HEK293 (cell line): Measurements from ENCODE around the gene NDUFB6.

Experiments used
- CTCF ChIA-PET: fragments of 350-600 bp; formaldehyde crosslinking; extraction: SDS; loops from one replicate; lab custom pipeline; 2021; ENCODE audit warnings: antibody characterized with exemption; lab: Yijun Ruan, JAX
- POLR2A ChIA-PET: fragments of 300-600 bp; formaldehyde crosslinking; extraction: SDS; loops from one replicate; lab custom pipeline; 2020; ENCODE audit warnings: antibody characterized with exemption, inconsistent platforms; lab: Yijun Ruan, JAX
- H3K27ac ChIP-seq: fragments of 200-500 bp; sonication (Bioruptor generic); 2 replicates; pipeline ENCODE4 v1.5.1; 2014; ENCODE audit warnings: low read depth, low read length, control low read depth, inconsistent platforms; ENCODE audit errors: extremely low read depth
- H3K36me3 ChIP-seq, 2 experiments: fragments of 200-500 bp in 1 of 2; sonication (Bioruptor generic) in 1 of 2; 1 replicate in 1 of 2; 2 replicates in 1 of 2; pipeline ENCODE4 v1.5.1; 2014 to 2017; ENCODE audit warnings: inconsistent platforms in 2 of 2, low read length in 2 of 2; ENCODE audit not compliant: control insufficient read depth in 2 of 2, insufficient read depth in 1 of 2
- H3K4me1 ChIP-seq: fragments of 200-500 bp; sonication (Bioruptor generic); 2 replicates; pipeline ENCODE4 v1.5.1; 2014; ENCODE audit warnings: mild to moderate bottlenecking, low read length, inconsistent platforms; ENCODE audit not compliant: control insufficient read depth, insufficient read depth
- H3K4me3 ChIP-seq: 2 replicates; pipeline ENCODE4 v1.5.1; 2011; ENCODE audit warnings: low read depth, mild to moderate bottlenecking, control low read depth, low read length, moderate library complexity
- H3K9me3 ChIP-seq: fragments of 200-500 bp; sonication (Bioruptor generic); 2 replicates; pipeline ENCODE4 v1.5.1; 2014; ENCODE audit warnings: low read depth, low read length, inconsistent platforms; ENCODE audit not compliant: control insufficient read depth, insufficient read depth
- EGR2 ChIP-seq: fragments of 450-650 bp; formaldehyde crosslinking; IDR thresholded peaks from 2 replicates; pipeline ENCODE4 v1.5.1; 2016; ENCODE audit warnings: low read depth, missing biosample characterization, missing genetic modification characterization
- INSM2 ChIP-seq: fragments of 450-650 bp; formaldehyde crosslinking; IDR thresholded peaks from 2 replicates; pipeline ENCODE4 v1.5.1; 2016; ENCODE audit warnings: missing biosample characterization, missing genetic modification characterization
- PRDM6 ChIP-seq: fragments of 450-650 bp; formaldehyde crosslinking; IDR thresholded peaks from 2 replicates; pipeline ENCODE4 v1.5.1; 2017; ENCODE audit warnings: missing biosample characterization, missing genetic modification characterization
- SCRT1 ChIP-seq: fragments of 450-650 bp; formaldehyde crosslinking; IDR thresholded peaks from 2 replicates; pipeline ENCODE4 v1.5.1; 2016; ENCODE audit warnings: missing biosample characterization, missing genetic modification characterization, borderline replicate concordance
- ZBTB1 ChIP-seq: fragments of 450-650 bp; formaldehyde crosslinking; IDR thresholded peaks from 2 replicates; pipeline ENCODE4 v1.5.1; 2016; ENCODE audit warnings: missing biosample characterization, missing genetic modification characterization
- ZBTB48 ChIP-seq: fragments of 450-650 bp; formaldehyde crosslinking; IDR thresholded peaks from 2 replicates; pipeline ENCODE4 v1.5.1; 2016; ENCODE audit warnings: missing biosample characterization, missing genetic modification characterization
- ZBTB8A ChIP-seq: fragments of 450-650 bp; formaldehyde crosslinking; IDR thresholded peaks from 2 replicates; pipeline ENCODE4 v1.5.1; 2016; ENCODE audit warnings: missing biosample characterization, missing genetic modification characterization
- ZFHX2 ChIP-seq: fragments of 450-650 bp; formaldehyde crosslinking; conservative IDR thresholded peaks from 2 replicates; pipeline ENCODE4 v1.5.1; 2016; ENCODE audit warnings: missing biosample characterization, missing genetic modification characterization
- ZFP3 ChIP-seq: fragments of 450-650 bp; formaldehyde crosslinking; IDR thresholded peaks from 2 replicates; pipeline ENCODE4 v1.5.1; 2016; ENCODE audit warnings: low read depth, missing biosample characterization, missing genetic modification characterization
- ZFP37 ChIP-seq: fragments of 450-650 bp; formaldehyde crosslinking; IDR thresholded peaks from 2 replicates; pipeline ENCODE4 v1.5.1; 2016; ENCODE audit warnings: missing biosample characterization, missing genetic modification characterization
- ZFP69B ChIP-seq: fragments of 450-650 bp; formaldehyde crosslinking; IDR thresholded peaks from 2 replicates; pipeline ENCODE4 v1.5.1; 2016; ENCODE audit warnings: missing biosample characterization, missing genetic modification characterization
- ZNF132 ChIP-seq: fragments of 450-650 bp; formaldehyde crosslinking; IDR thresholded peaks from 2 replicates; pipeline ENCODE4 v1.5.1; 2017; ENCODE audit warnings: missing biosample characterization, missing genetic modification characterization, borderline replicate concordance
- ZNF138 ChIP-seq: fragments of 450-650 bp; formaldehyde crosslinking; IDR thresholded peaks from 2 replicates; pipeline ENCODE4 v1.5.1; 2016; ENCODE audit warnings: missing biosample characterization, missing genetic modification characterization, borderline replicate concordance
- ZNF19 ChIP-seq: fragments of 450-650 bp; formaldehyde crosslinking; IDR thresholded peaks from 2 replicates; pipeline ENCODE4; 2016; ENCODE audit warnings: missing biosample characterization, missing genetic modification characterization, low read depth
- ZNF223 ChIP-seq: fragments of 450-650 bp; formaldehyde crosslinking; IDR thresholded peaks from 2 replicates; pipeline ENCODE4 v1.5.1; 2016; ENCODE audit warnings: missing biosample characterization, missing genetic modification characterization
- ZNF292 ChIP-seq: fragments of 450-650 bp; formaldehyde crosslinking; IDR thresholded peaks from 2 replicates; pipeline ENCODE4 v1.5.1; 2016; ENCODE audit warnings: low read depth, missing biosample characterization, missing genetic modification characterization, borderline replicate concordance
- ZNF423 ChIP-seq: fragments of 450-650 bp; formaldehyde crosslinking; IDR thresholded peaks from 2 replicates; pipeline ENCODE4 v1.5.1; 2016; ENCODE audit warnings: missing biosample characterization, missing genetic modification characterization
- ZNF654 ChIP-seq: fragments of 450-650 bp; formaldehyde crosslinking; IDR thresholded peaks from 2 replicates; pipeline ENCODE4 v1.5.1; 2016; ENCODE audit warnings: low read depth, missing biosample characterization, missing genetic modification characterization
- ZNF830 ChIP-seq: fragments of 450-650 bp; IDR thresholded peaks from 2 replicates; pipeline ENCODE4 v1.5.0; 2018; ENCODE audit warnings: missing biosample characterization, missing genetic modification characterization, low read depth, mild to moderate bottlenecking, moderate library complexity
- TF ChIP-seq, protein P1 (sequence below): fragments of 450-650 bp; formaldehyde crosslinking; IDR thresholded peaks from 2 replicates; pipeline ENCODE4 v1.5.1; 2016; ENCODE audit warnings: missing biosample characterization, missing genetic modification characterization, borderline replicate concordance

The NDUFB6 gene

GRCh38 chr9:32579706-32580331, 6.9 kb upstream of the NDUFB6 start:
- Histone ChIP-seq H3K4me3 (no peak overlapping the region), H3K36me3 (no peaks in the 10 kb centered on the region), H3K9me3 (no peaks in the 10 kb centered on the region), H3K4me1 (no peaks in the 10 kb centered on the region; the same call in 1 of the 2 replicates), H3K27ac (no peak overlapping the region)
- ChIA-PET POLR2A (interaction anchor here (0.7 to 2.0 kb wide), 2 partner anchors 195 to 201 kb away, joined by 4 to 9 read pairs; partner anchors contain the start of gene ACO1), CTCF (interaction anchor here (0.6 to 17.2 kb wide), 66 partner anchors 10 to 1089 kb away, joined by 3 to 583 read pairs (median 4); partner anchors contain the start of genes ACO1, RIGI, SMIM27 and TOPORS)
- peak; percentile 47 for TF ChIP-seq ZNF654 (tag by site-specific recombination)
- TF ChIP-seq ZBTB8A = no peak
- no peak for TF ChIP-seq ZFHX2 (tag by site-specific recombination)
- TF ChIP-seq ZBTB1 (tag by site-specific recombination) = no peak
- TF ChIP-seq, protein P1, sequence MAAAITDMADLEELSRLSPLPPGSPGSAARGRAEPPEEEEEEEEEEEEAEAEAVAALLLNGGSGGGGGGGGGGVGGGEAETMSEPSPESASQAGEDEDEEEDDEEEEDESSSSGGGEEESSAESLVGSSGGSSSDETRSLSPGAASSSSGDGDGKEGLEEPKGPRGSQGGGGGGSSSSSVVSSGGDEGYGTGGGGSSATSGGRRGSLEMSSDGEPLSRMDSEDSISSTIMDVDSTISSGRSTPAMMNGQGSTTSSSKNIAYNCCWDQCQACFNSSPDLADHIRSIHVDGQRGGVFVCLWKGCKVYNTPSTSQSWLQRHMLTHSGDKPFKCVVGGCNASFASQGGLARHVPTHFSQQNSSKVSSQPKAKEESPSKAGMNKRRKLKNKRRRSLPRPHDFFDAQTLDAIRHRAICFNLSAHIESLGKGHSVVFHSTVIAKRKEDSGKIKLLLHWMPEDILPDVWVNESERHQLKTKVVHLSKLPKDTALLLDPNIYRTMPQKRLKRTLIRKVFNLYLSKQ (tag by site-specific recombination) = no peak
- no peak for TF ChIP-seq ZFP37 (tag by site-specific recombination)

GRCh38 chr9:32578976-32579375, 6.0 kb upstream of the NDUFB6 start:
- POLR2A ChIA-PET = interaction anchor here (2.0 kb wide), 1 partner anchor 200 kb away, joined by 9 read pairs; no protein-coding TSS in a partner anchor
- no peak overlapping the region for H3K4me3 ChIP-seq
- TF ChIP-seq ZFP69B (no peak), ZNF132 (tag by site-specific recombination) (no peak), INSM2 (tag by site-specific recombination) (no peak), ZBTB48 (no peak), SCRT1 (tag by site-specific recombination) (no peak), ZNF223 (tag by site-specific recombination) (no peak), ZNF423 (tag by site-specific recombination) (no peak), EGR2 (tag by site-specific recombination) (no peak), ZNF138 (tag by site-specific recombination) (no peak), ZNF292 (no peak), ZNF19 (no peak), ZFP3 (tag by site-specific recombination) (no peak), ZNF830 (tag by site-specific recombination) (no peak)
- TF ChIP-seq, all 188 proteins: peak for 0
- Histone ChIP-seq H3K4me1 (no peaks in the 10 kb centered on the region; the same call in 1 of the 2 replicates), H3K36me3 (no peaks in the 10 kb centered on the region), H3K27ac (no peak overlapping the region), H3K9me3 (no peaks in the 10 kb centered on the region)
- CTCF ChIA-PET = interaction anchor here (0.6 to 17.2 kb wide), 30 partner anchors 11 to 392 kb away, joined by 3 to 583 read pairs (median 5); partner anchors contain the start of genes ACO1, RIGI, SMIM27 and TOPORS

DNA sequence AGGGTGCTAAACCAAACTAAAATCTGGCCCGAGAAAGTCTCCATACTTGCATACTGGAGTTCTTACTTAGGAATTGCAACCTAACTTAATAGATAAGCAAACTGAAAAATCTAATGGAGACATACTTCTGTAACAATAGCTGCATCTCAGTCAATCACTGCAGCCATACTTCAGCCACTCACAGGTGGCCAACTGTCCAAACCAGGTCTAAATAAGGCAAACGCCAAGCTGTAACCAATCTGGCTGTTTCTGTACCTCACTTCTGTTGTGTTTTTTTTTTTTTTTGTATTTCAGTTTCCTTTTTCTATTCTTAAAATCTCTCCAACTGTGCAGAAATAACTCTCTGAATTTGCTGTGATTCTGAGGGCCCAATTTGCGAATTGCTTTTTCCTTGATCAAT, 4.4 kb upstream of the NDUFB6 start:
- H3K9me3 ChIP-seq = no peaks in the 10 kb centered on the region
- no peak overlapping the region for H3K4me3 ChIP-seq
- H3K36me3 ChIP-seq = no peaks in the 10 kb centered on the region
- CTCF ChIA-PET = interaction anchor here (0.6 to 17.2 kb wide), 4 partner anchors 192 to 496 kb away, joined by 3 to 583 read pairs (median 52); partner anchors contain the start of gene ACO1
- TF ChIP-seq PRDM6 (no peak), ZNF654 (tag by site-specific recombination) (no peak)
- TF ChIP-seq, all 188 proteins: peak for 0
- Histone ChIP-seq H3K27ac (no peak overlapping the region), H3K4me1 (no peaks in the 10 kb centered on the region; the same call in 1 of the 2 replicates)
- POLR2A ChIA-PET = no interaction called here
